HepG2 (cell line): ENCODE results near the gene PCDHGA2.

ENCODE experiments used
- KDM3A ChIP-seq: IDR thresholded peaks from 2 replicates; pipeline ENCODE4 v1.6.1; 2018; ENCODE audit warnings: low read depth, missing compliant biosample characterization
- SAFB2 ChIP-seq: sonication (generic); formaldehyde crosslinking; IDR thresholded peaks from 2 replicates; pipeline ENCODE4 v1.5.1; 2020; ENCODE audit warnings: missing genetic modification reagents, low read depth, mild to moderate bottlenecking, borderline replicate concordance
- ZNF33B ChIP-seq: sonication (generic); formaldehyde crosslinking; IDR thresholded peaks from 2 replicates; pipeline ENCODE4 v1.5.1; 2020; ENCODE audit warnings: mild to moderate bottlenecking, missing genetic modification reagents

- TF ChIP-seq ZNF33B (CRISPR knock-in tag) (no peak), SAFB2 (CRISPR knock-in tag) (no peak), KDM3A (CRISPR knock-in tag) (no peak)
These were observed 54.1 kb downstream of the PCDHGA2 start, which contains the start of gene PCDHGA8 for GRCh38 chr5:141392429-141393198.
